Ectodermal cell (in vitro differentiated cells): Measurements from ENCODE around the gene ZMAT5.

Experiments used
- H3K27ac ChIP-seq: 2 replicates; pipeline ENCODE4 v1.7.0; 2013; ENCODE audit warnings: mild to moderate bottlenecking, low read depth, low read length; ENCODE audit not compliant: insufficient read depth, poor library complexity, severe bottlenecking
- H3K27me3 ChIP-seq: 2 replicates; pipeline ENCODE4 v1.7.0; 2013; ENCODE audit warnings: mild to moderate bottlenecking, low read length; ENCODE audit not compliant: insufficient read depth, control insufficient read depth, poor library complexity, severe bottlenecking
- H3K36me3 ChIP-seq: one replicate; pipeline ENCODE4 v1.7.0; 2013; ENCODE audit warnings: low read length; ENCODE audit not compliant: control insufficient read depth, insufficient read depth
- H3K4me1 ChIP-seq: one replicate; pipeline ENCODE4 v1.7.0; 2013; ENCODE audit warnings: low read length; ENCODE audit not compliant: control insufficient read depth, insufficient read depth
- H3K4me3 ChIP-seq: 2 replicates; pipeline ENCODE4 v1.7.0; 2013; ENCODE audit warnings: low read depth, low read length, control low read depth; ENCODE audit not compliant: insufficient read depth
- H3K9me3 ChIP-seq: 2 replicates; pipeline ENCODE4 v1.7.0; 2013; ENCODE audit warnings: mild to moderate bottlenecking, low read length, moderate library complexity; ENCODE audit not compliant: control insufficient read depth
- WGBS, 2 experiments: methylation state at CpG; one replicate each; pipeline ENCODE4 v1.1.7; 2013; ENCODE audit warnings: missing lambda C conversion rate in 2 of 2; 5-methylcytosine and 5-hydroxymethylcytosine counted together

The ZMAT5 gene

GRCh38 chr22:29788339-29789279, 21.8 kb upstream of the ZMAT5 start:
- Histone ChIP-seq H3K36me3 (peaks cover 19% of the 10 kb centered on the region), H3K9me3 (no peaks in the 10 kb centered on the region), H3K27ac (no peak overlapping the region), H3K4me3 (no peak overlapping the region), H3K27me3 (no peaks in the 10 kb centered on the region), H3K4me1 (peaks cover 7% of the 10 kb centered on the region)
- WGBS, 2 experiments = 94 to 95% methylated on average over 27 of the region's 27 CpGs

- 74% methylated on average over 9 of the region's 9 CpGs for WGBS, 2 experiments
- Histone ChIP-seq H3K4me1 (peaks cover 10% of the 10 kb centered on the region), H3K27me3 (no peaks in the 10 kb centered on the region), H3K4me3 (no peak overlapping the region), H3K36me3 (peaks cover 14% of the 10 kb centered on the region), H3K9me3 (no peaks in the 10 kb centered on the region), H3K27ac (no peak overlapping the region)
Measured at GRCh38 chr22:29787371-29787980, 20.7 kb upstream of the ZMAT5 start.

- Histone ChIP-seq H3K27ac (no peak overlapping the region), H3K9me3 (no peaks in the 10 kb centered on the region), H3K36me3 (peaks cover 14% of the 10 kb centered on the region), H3K4me3 (no peak overlapping the region), H3K4me1 (peaks cover 22% of the 10 kb centered on the region), H3K27me3 (no peaks in the 10 kb centered on the region)
- WGBS, 2 experiments = 39 to 40% methylated on average over 5 of the region's 5 CpGs
Measured at GRCh38 chr22:29786031-29786430, 19.2 kb upstream of the ZMAT5 start.

GRCh38 chr22:29784451-29785361, 17.9 kb upstream of the ZMAT5 start:
- WGBS, 2 experiments = 83% methylated on average over 9 of the region's 9 CpGs
- Histone ChIP-seq H3K27ac (no peak overlapping the region), H3K4me3 (no peak overlapping the region), H3K9me3 (no peaks in the 10 kb centered on the region), H3K36me3 (peaks cover 4% of the 10 kb centered on the region), H3K4me1 (peaks cover 23% of the 10 kb centered on the region), H3K27me3 (no peaks in the 10 kb centered on the region)

DNA sequence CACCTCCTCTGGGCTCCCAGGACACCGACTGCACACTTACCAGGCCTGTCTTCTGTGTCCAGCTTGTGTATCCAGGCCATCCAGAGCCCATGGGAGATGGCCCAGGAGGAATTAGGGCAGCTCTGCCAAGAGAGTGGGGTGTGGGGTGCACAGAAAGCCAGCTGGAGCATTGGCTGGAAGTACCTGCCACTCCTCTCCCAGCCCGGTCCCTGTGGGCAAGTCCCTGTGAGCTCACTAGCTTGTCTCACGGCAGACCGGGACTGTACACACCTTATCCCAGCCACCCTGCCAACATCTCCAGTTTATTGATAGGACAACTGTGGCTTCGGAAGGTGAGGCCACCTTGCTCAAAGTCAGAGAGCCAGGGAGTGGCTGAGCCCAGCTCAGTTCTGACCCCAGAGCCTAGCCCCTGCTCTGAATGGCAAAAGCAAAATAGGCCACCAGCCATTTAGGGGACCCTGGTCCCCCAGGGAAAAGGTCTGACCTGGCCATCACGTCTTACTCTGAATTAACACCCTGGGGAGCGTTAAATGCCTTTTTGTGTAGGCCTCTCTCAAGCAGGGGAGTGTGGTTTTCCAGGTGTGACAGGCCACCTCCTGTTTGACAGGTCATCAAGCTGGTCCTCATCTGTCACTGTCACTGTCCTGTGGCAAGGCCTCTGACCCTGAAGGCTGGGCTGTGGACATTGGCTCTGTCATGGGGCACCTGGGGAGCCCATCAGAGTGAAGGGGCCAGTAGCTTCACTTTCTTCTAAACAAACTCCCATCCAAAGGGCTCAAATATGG, 15.4 kb upstream of the ZMAT5 start:
- Histone ChIP-seq H3K9me3 (no peaks in the 10 kb centered on the region), H3K27ac (no peak overlapping the region), H3K4me1 (peaks cover 23% of the 10 kb centered on the region), H3K27me3 (no peaks in the 10 kb centered on the region), H3K4me3 (no peak overlapping the region), H3K36me3 (no peaks in the 10 kb centered on the region)
- 84 to 86% methylated on average over 7 of the region's 7 CpGs for WGBS, 2 experiments

- Histone ChIP-seq H3K36me3 (no peaks in the 10 kb centered on the region), H3K4me3 (no peak overlapping the region), H3K4me1 (peaks cover 23% of the 10 kb centered on the region), H3K27ac (peak overlapping the region; percentile 0), H3K9me3 (no peaks in the 10 kb centered on the region), H3K27me3 (no peaks in the 10 kb centered on the region)
- 51 to 58% methylated on average over 8 of the region's 8 CpGs for WGBS, 2 experiments
Measured at GRCh38 chr22:29780748-29781676, 14.2 kb upstream of the ZMAT5 start.

DNA sequence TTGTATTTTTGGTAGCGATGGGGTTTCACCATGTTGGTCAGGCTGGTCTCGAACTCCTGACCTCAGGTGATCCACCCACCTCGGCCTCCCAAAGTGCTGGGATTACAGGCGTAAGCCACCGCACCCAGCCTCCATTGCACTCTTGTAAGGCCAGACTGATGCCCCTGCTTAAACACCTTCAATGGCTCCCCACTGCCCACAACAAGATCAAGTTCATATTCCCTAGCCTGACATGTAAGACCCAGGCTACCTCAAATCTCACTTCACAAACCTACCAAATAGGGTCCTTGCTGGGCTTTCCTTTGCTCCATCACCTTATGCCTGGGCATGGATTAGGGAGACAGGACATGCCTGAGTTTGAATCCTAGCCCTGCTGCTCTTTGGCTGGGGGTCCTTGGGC, 13.4 kb upstream of the ZMAT5 start:
- 92 to 96% methylated on average over 5 of the region's 5 CpGs for WGBS, 2 experiments
- no peak overlapping the region for H3K4me3 ChIP-seq
- no peak overlapping the region for H3K27ac ChIP-seq
- H3K27me3 ChIP-seq = no peaks in the 10 kb centered on the region
- H3K36me3 ChIP-seq = no peaks in the 10 kb centered on the region
- H3K4me1 ChIP-seq = peaks cover 23% of the 10 kb centered on the region
- H3K9me3 ChIP-seq = no peaks in the 10 kb centered on the region

DNA sequence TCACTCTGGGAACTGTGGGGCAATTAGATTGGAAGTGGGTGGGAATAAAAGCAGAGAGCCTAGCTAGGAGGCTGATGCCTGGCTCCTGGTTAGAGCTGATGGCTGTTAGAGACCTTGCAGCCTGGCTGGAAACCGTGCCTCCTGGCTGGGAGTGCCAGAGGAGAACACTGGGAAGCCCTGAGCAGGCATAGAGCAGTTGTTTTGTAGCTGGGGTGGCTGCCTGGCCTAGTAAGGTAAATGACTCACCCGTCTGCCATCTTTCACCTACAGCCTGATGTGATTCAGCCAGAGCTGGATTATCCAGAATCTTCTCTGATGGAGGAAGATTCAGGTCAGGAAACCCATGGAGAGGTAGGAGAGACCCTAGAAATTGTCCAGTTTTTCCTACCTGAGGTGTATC, 6.4 kb upstream of the ZMAT5 start:
- no peaks in the 10 kb centered on the region for H3K27me3 ChIP-seq
- H3K9me3 ChIP-seq = no peaks in the 10 kb centered on the region
- peaks cover 2% of the 10 kb centered on the region for H3K4me1 ChIP-seq
- H3K36me3 ChIP-seq = peaks cover 15% of the 10 kb centered on the region
- H3K4me3 ChIP-seq = no peak overlapping the region
- WGBS, 2 experiments = 67 to 73% methylated on average over 2 of the region's 2 CpGs
- H3K27ac ChIP-seq = no peak overlapping the region

GRCh38 chr22:29772170-29772641, 5.4 kb upstream of the ZMAT5 start:
- H3K27ac ChIP-seq = no peak overlapping the region
- peaks cover 7% of the 10 kb centered on the region for H3K4me1 ChIP-seq
- H3K4me3 ChIP-seq = no peak overlapping the region
- H3K9me3 ChIP-seq = no peaks in the 10 kb centered on the region
- H3K36me3 ChIP-seq = peaks cover 15% of the 10 kb centered on the region
- H3K27me3 ChIP-seq = no peaks in the 10 kb centered on the region
- WGBS, 2 experiments = 67 to 74% methylated on average over 5 of the region's 5 CpGs
